ENCODE measurements around the gene SH2D3C.

Gene SH2D3C

GRCh38 chr9:127778280-127779135 is at the start of gene SH2D3C:
TSS of gene SH2D3C (minus strand) at chr9:127778666. CDS start at chr9:127778627, 39 bp downstream.
- no peak for DNase-seq

GRCh38 chr9:127826253-127826913 is 47.9 kb upstream of the SH2D3C start:
- no peak for DNase-seq

GRCh38 chr9:127825319-127826051 is 47.0 kb upstream of the SH2D3C start:
- peak; percentile 89 for DNase-seq

GRCh38 chr9:127822108-127822507 is 43.6 kb upstream of the SH2D3C start:
- no peak for DNase-seq

- DNase-seq = no peak
These were observed 40.1 kb upstream of the SH2D3C start for GRCh38 chr9:127818574-127818973.

- DNase-seq = no peak
These were observed 39.5 kb upstream of the SH2D3C start for GRCh38 chr9:127817881-127818434.

- DNase-seq = no peak
These were observed 38.3 kb upstream of the SH2D3C start for GRCh38 chr9:127816728-127817127.

- DNase-seq = no peak
These were observed 37.9 kb upstream of the SH2D3C start for GRCh38 chr9:127816362-127816725.

GRCh38 chr9:127815512-127816361 is 37.3 kb upstream of the SH2D3C start:
- DNase-seq = no peak

GRCh38 chr9:127814619-127815511 is 36.4 kb upstream of the SH2D3C start:
- DNase-seq = no peak

GRCh38 chr9:127813686-127814226 is 35.3 kb upstream of the SH2D3C start:
- no peak for DNase-seq

- DNase-seq = no peak
These were observed 34.6 kb upstream of the SH2D3C start for GRCh38 chr9:127812936-127813675.

GRCh38 chr9:127812011-127812410 is 33.5 kb upstream of the SH2D3C start:
- no peak for DNase-seq

- DNase-seq = no peak
These were observed 32.1 kb upstream of the SH2D3C start for GRCh38 chr9:127810378-127811187.

GRCh38 chr9:127809540-127810377 is 31.3 kb upstream of the SH2D3C start:
- no peak for DNase-seq

GRCh38 chr9:127809002-127809539 is 30.6 kb upstream of the SH2D3C start:
- no peak for DNase-seq

- no peak for DNase-seq
These were observed 30.0 kb upstream of the SH2D3C start for GRCh38 chr9:127808347-127809001.
